ENCODE measurements around the gene ACE2. TPM values are rescaled to one million over a fixed set of nuclear protein-coding genes. Genes with fewer than 3 reads are reported as not detected.

The ACE2 gene
- total RNA-seq, 2 donors from 2014 or later: 4.6 TPM; not detected in 1

GRCh38 chrX:15616531-15616930 is 15.8 kb upstream of the ACE2 start:
- Histone ChIP-seq H3K4me1 (ENCODE audit: control insufficient read depth in 1 of 2, low read depth in 2 of 2) (no peaks in the 10 kb centered on the region), H3K36me3 (no peaks in the 10 kb centered on the region), H3K9me3 (no peaks in the 10 kb centered on the region), H3K4me3 (no peak overlapping the region), H3K27me3 (replicated peaks; ENCODE audit: insufficient read depth) (no peaks in the 10 kb centered on the region), H3K27ac (no peak overlapping the region)
- TF ChIP-seq CTCF (IDR thresholded peaks at IDR 0.05): no peak
- ATAC-seq (ENCODE audit: insufficient number of reproducible peaks, low FRiP score, low read depth) (no peak), DNase-seq (ENCODE audit: low spot score) (no peak)

- ATAC-seq (ENCODE audit: insufficient number of reproducible peaks, low FRiP score, low read depth) (no peak), DNase-seq (ENCODE audit: low spot score) (no peak)
- H3K4me3 ChIP-seq: no peak overlapping the region
- no peaks in the 10 kb centered on the region for H3K36me3 ChIP-seq
- no peaks in the 10 kb centered on the region for H3K9me3 ChIP-seq
- no peak for TF ChIP-seq CTCF (IDR thresholded peaks at IDR 0.05)
- no peaks in the 10 kb centered on the region for H3K27me3 ChIP-seq (replicated peaks; ENCODE audit: insufficient read depth)
- H3K4me1 ChIP-seq (ENCODE audit: control insufficient read depth in 1 of 2, low read depth in 2 of 2): no peaks in the 10 kb centered on the region
- H3K27ac ChIP-seq: no peak overlapping the region
Observed at GRCh38 chrX:15607067-15607466, 6.3 kb upstream of the ACE2 start.

- no peak for DNase-seq (ENCODE audit: low spot score)
- no peaks in the 10 kb centered on the region for H3K9me3 ChIP-seq
- H3K27ac ChIP-seq: no peak overlapping the region
- TF ChIP-seq CTCF (IDR thresholded peaks at IDR 0.05): no peak
- no peaks in the 10 kb centered on the region for H3K27me3 ChIP-seq (replicated peaks; ENCODE audit: insufficient read depth)
- no peak for ATAC-seq (ENCODE audit: insufficient number of reproducible peaks, low FRiP score, low read depth)
- H3K36me3 ChIP-seq: no peaks in the 10 kb centered on the region
- H3K4me1 ChIP-seq (ENCODE audit: control insufficient read depth in 1 of 2, low read depth in 2 of 2): no peaks in the 10 kb centered on the region
- H3K4me3 ChIP-seq: no peak overlapping the region
Observed at GRCh38 chrX:15606136-15606535, 5.4 kb upstream of the ACE2 start.

GRCh38 chrX:15605226-15605625 is 4.5 kb upstream of the ACE2 start:
- ATAC-seq (ENCODE audit: insufficient number of reproducible peaks, low FRiP score, low read depth): no peak
- TF ChIP-seq CTCF (IDR thresholded peaks at IDR 0.05): no peak
- DNase-seq (ENCODE audit: low spot score): no peak
- no peaks in the 10 kb centered on the region for H3K27me3 ChIP-seq (replicated peaks; ENCODE audit: insufficient read depth)
- H3K36me3 ChIP-seq: no peaks in the 10 kb centered on the region
- H3K4me3 ChIP-seq: no peak overlapping the region
- no peaks in the 10 kb centered on the region for H3K9me3 ChIP-seq
- no peaks in the 10 kb centered on the region for H3K4me1 ChIP-seq (ENCODE audit: control insufficient read depth in 1 of 2, low read depth in 2 of 2)
- no peak overlapping the region for H3K27ac ChIP-seq

GRCh38 chrX:15602761-15603160 is 2.0 kb upstream of the ACE2 start:
- Histone ChIP-seq H3K4me1 (ENCODE audit: control insufficient read depth in 1 of 2, low read depth in 2 of 2) (no peaks in the 10 kb centered on the region), H3K27ac (no peak overlapping the region), H3K4me3 (no peak overlapping the region), H3K36me3 (no peaks in the 10 kb centered on the region), H3K27me3 (replicated peaks; ENCODE audit: insufficient read depth) (no peaks in the 10 kb centered on the region), H3K9me3 (no peaks in the 10 kb centered on the region)
- TF ChIP-seq CTCF (IDR thresholded peaks at IDR 0.05): no peak
- no peak for DNase-seq (ENCODE audit: low spot score)
- ATAC-seq (ENCODE audit: insufficient number of reproducible peaks, low FRiP score, low read depth): no peak

Measured in thoracic aorta (tissue), 2 donors.